ENCODE results near the gene SPECC1L.
"Not testable (repeated sequence)": the region's sequence is repeated elsewhere in the genome, so short reads cannot be mapped to it uniquely, and the experiment has no call there.

The SPECC1L gene

GRCh38 chr22:24284747-24285203 lies 14.1 kb downstream of the SPECC1L start:
- peak; percentile 15 for DNase-seq (ENCODE audit: low read depth, low spot score)

- peak; percentile 27 for DNase-seq (ENCODE audit: low read depth, low spot score)
These were observed 14.6 kb downstream of the SPECC1L start for GRCh38 chr22:24285245-24285644.

GRCh38 chr22:24287212-24287611 lies 16.6 kb downstream of the SPECC1L start:
- DNase-seq (ENCODE audit: low read depth, low spot score), result not testable (repeated sequence)

GRCh38 chr22:24287801-24288200 lies 17.2 kb downstream of the SPECC1L start:
- DNase-seq (ENCODE audit: low read depth, low spot score), result not testable (repeated sequence)

DNA sequence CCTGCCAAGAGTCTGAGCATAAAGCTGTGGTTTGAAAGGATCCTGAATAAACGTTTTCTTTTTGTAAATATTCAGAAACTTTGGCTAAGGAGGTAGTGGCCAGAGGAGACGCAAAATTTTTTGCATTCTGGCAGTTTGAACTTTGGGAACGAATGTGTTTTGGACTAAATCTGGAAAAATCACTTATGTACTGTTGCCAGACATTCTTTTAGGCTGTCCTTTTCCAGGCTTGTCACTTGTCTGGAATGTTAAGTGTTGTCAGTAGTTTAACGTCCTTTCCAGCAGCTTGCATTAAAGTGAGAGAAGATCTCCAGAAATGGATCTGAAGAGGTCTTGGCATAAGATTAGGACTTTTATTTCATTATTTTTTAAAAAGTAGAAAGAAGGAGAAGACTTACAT lies 18.5 kb downstream of the SPECC1L start:
- peak; percentile 85 for DNase-seq (ENCODE audit: low read depth, low spot score)

GRCh38 chr22:24289741-24290163 lies 19.1 kb downstream of the SPECC1L start:
- DNase-seq (ENCODE audit: low read depth, low spot score), result peak; percentile 64

DNA sequence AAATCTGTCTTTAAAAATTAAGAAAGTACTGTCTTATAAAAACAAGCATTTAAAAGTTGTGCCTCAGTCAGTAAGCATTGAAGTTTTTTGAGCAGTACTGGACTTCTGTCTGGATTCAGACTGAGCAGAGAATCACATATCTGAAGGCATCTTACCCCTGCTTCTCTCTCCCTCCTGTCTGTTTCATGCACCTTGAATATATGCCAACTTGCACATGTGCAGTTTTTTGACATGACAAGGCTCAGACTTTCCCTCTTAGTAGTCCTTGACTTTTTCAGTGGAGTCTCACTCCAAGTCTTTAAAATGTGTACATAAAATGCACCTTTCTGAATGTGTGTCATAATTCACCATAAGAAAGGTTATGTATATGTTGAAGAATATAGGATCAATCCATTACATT lies 19.8 kb downstream of the SPECC1L start:
- DNase-seq (ENCODE audit: low read depth, low spot score), result peak; percentile 17

DNA sequence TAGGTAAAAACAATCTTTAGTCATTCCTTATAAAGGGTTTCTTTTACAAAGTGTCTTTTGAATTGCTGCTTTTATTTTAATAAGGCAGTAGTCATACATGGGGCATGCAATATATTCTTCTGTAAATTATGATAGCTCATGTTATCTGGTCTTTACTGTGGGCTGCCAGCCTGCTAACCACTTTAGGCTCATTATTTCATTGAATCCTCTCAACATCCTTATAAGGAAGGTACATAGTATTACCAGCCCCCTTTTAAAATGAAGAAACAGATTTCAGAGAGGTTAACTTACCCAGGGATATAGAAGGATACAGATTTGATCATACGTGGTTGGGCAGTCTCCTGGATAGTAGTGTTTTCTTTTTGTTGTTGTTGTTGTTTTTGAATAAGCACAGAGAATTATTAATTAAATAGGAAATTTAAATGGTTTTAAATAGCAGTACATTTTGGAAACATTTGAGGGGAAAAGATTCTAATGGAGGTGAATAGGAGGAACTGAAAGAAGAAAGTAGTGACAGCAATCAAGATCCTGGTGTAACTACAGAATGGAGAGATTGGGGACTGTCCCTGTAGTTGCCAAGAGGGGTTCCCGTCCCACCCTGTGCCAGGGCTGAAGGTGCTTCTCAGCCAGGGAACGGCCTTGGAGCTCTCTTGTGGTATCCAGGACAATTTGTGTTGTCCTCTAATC lies 21.0 kb downstream of the SPECC1L start:
- no peak for DNase-seq (ENCODE audit: low read depth, low spot score)

- DNase-seq (ENCODE audit: low read depth, low spot score), result not testable (repeated sequence)
These were observed 21.7 kb downstream of the SPECC1L start for GRCh38 chr22:24292202-24292830.

DNA sequence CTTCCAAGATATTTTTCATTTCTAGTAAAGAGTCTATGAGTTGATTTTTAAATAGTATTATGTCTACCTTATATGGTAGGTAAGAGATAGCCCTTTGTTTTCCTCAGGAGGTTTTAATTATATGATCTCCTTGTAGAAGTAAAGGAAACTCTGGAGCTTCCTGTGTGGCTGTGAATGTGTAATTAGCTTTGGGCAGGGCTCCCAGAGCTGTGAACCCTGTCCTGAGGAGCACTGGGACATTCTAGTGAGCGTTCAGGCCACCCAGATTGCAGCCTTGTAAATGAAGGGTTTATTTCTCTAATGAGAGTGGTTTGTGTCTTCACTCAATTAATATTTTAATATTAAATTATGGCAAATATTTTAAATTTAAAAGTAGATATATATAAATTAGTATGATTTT lies 24.3 kb downstream of the SPECC1L start:
- not testable (repeated sequence) for DNase-seq (ENCODE audit: low read depth, low spot score)

GRCh38 chr22:24298497-24299155 lies 28.0 kb downstream of the SPECC1L start:
- not testable (repeated sequence) for DNase-seq (ENCODE audit: low read depth, low spot score)

DNA sequence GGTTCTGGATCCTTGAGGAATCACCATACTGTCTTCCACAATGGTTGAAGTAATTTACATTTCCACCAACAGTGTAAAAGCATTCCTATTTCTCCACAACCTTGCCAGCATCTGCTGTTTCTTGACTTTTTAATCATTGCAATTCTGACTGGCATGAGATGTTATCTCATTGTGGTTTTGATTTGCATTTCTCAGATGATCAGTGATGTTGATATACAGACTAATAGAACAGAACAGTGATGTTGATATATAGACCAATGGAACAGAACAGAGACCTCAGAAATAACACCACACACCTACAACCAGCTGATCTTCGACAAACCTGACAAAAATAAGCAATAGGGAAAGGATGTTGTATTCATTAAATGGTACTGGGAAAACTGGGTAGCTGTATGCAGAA lies 29.9 kb downstream of the SPECC1L start:
- DNase-seq (ENCODE audit: low read depth, low spot score), result not testable (repeated sequence)

GRCh38 chr22:24302591-24302990 lies 32.0 kb downstream of the SPECC1L start:
- no peak for DNase-seq (ENCODE audit: low read depth, low spot score)

GRCh38 chr22:24303007-24303406 lies 32.4 kb downstream of the SPECC1L start:
- no peak for DNase-seq (ENCODE audit: low read depth, low spot score)

DNA sequence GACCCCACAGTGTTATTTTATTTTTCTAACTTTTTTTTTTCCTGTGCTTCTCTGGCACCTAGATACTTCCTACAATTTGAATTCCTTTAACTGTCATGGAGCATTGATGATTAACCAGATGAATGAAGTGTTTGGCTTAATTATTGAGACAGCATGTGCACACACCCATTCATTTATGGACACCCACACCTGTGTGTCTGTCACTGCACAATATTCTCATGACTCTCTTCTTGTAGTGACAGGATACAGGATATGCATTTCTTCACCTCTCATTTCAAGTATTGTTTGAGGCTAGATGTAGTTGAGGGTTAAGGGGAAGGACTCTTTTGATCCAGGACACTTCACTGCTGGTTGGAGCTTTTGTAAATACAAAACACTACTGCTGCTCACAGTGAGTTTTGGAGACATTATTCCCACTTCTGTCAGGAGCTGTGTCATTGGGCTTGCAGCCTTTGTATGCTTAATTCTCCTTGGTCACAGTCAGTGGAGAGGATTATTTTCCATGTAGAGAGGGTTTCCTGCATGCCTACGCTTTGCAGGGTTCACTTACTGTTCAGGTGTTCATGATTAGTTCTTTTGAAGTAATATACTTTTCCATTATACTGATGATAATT lies 33.5 kb downstream of the SPECC1L start:
- no peak for DNase-seq (ENCODE audit: low read depth, low spot score)

DNA sequence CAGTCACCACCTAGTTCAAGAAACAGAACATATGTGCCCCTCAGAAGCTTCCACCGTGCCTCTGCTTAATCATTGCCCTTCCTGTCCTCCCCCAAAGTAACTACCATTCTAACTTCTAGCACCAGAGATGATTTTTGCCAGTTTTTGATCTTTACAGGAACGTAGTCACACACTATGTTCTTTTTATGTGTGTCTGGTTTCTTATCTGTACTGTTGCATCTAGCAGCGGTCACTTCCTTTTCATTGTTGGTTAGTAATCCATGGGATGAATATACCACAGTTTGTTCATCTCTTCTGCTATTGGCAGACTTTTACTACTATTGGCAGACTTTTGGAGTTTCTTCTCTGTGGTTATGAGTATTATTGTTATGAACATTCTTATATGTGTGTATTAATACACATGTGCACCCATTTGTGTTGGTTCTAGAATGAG lies 34.6 kb downstream of the SPECC1L start:
- DNase-seq (ENCODE audit: low read depth, low spot score), result peak; percentile 26

- no peak for DNase-seq (ENCODE audit: low read depth, low spot score)
These were observed 40.3 kb downstream of the SPECC1L start for GRCh38 chr22:24310969-24311368.

- peak; percentile 62 for DNase-seq (ENCODE audit: low read depth, low spot score)
These were observed 44.8 kb downstream of the SPECC1L start for GRCh38 chr22:24315367-24315966.

GRCh38 chr22:24316264-24316663 lies 45.6 kb downstream of the SPECC1L start:
- not testable (repeated sequence) for DNase-seq (ENCODE audit: low read depth, low spot score)

DNA sequence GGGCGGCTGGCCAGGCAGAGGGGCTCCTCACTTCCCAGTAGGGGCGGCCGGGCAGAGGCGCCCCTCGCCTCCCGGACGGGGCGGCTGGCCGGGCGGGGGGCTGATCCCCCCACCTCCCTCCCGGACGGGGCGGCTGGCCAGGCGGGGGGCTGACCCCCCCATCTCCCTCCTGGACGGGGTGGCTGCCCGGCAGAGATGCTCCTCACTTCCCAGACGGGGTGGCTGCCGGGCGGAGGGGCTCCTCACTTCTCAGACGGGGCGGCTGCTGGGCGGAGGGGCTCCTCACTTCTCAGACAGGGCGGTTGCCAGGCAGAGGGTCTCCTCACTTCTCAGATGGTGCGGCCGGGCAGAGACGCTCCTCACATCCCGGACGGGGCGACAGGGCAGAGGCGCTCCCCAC lies 46.9 kb downstream of the SPECC1L start:
- not testable (repeated sequence) for DNase-seq (ENCODE audit: low read depth, low spot score)

DNA sequence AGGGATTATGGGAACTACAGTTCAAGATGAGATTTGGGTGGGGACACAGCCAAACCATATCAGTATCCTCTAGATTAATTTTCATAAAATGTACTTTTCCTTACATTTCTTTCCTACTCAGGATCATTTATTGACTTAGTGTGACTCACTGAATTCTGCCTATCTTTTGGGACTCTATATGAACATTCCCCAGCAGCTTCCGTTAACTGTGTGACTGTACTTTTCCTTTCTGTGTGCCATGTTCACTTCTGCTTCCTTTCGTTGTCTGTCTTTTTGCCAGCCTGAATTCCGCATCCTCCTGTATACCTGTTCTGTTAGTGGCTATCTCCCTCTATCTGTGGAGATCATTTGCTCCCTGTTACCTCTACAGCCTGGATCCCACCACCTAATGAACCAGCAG lies 48.8 kb downstream of the SPECC1L start:
- DNase-seq (ENCODE audit: low read depth, low spot score), result peak; percentile 10

- no peak for DNase-seq (ENCODE audit: low read depth, low spot score)
These were observed 51.4 kb downstream of the SPECC1L start for GRCh38 chr22:24321999-24322398.
